ENCODE measurements around the gene SLC23A2.
"Not testable (repeated sequence)": the region's sequence is repeated elsewhere in the genome, so short reads cannot be mapped to it uniquely, and the experiment has no call there.

SLC23A2 gene

DNA sequence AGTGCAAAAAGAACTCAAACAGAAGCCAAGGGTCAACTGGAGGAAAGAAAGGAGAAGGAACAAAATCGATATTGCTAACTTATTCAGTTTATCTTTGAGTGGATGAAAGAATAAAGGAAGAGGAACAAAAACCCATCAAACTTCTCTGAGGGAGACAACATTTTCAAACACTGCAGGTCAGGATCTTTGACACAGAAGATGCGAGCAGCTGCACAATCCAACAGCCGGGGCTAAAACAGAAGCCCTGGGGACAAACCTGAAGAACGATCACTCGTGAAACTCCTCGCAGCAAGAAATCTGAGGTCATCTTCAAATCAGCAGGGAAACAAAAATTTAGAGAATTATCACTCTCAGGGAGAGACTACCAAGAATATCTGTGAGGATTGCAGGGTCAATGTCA lies 14.2 kb downstream of the SLC23A2 start:
- no peak overlapping the region for H3K4me3 ChIP-seq (ENCODE audit: low read depth, low read length)
- TF ChIP-seq, protein P1, sequence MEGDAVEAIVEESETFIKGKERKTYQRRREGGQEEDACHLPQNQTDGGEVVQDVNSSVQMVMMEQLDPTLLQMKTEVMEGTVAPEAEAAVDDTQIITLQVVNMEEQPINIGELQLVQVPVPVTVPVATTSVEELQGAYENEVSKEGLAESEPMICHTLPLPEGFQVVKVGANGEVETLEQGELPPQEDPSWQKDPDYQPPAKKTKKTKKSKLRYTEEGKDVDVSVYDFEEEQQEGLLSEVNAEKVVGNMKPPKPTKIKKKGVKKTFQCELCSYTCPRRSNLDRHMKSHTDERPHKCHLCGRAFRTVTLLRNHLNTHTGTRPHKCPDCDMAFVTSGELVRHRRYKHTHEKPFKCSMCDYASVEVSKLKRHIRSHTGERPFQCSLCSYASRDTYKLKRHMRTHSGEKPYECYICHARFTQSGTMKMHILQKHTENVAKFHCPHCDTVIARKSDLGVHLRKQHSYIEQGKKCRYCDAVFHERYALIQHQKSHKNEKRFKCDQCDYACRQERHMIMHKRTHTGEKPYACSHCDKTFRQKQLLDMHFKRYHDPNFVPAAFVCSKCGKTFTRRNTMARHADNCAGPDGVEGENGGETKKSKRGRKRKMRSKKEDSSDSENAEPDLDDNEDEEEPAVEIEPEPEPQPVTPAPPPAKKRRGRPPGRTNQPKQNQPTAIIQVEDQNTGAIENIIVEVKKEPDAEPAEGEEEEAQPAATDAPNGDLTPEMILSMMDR (IDR thresholded peaks at IDR 0.05; ENCODE audit: low read depth, low read length), result no peak
- no peak for TF ChIP-seq MYC (IDR thresholded peaks at IDR 0.05; ENCODE audit: low read depth, low read length)
- TF ChIP-seq POLR2A (IDR thresholded peaks at IDR 0.05; ENCODE audit: extremely low read depth, insufficient read length), result no peak
- TF ChIP-seq MAX (IDR thresholded peaks at IDR 0.05; ENCODE audit: low read depth, low read length), result no peak
- no peak for DNase-seq (ENCODE audit: low read depth)

GRCh38 chr20:4985658-4986057 lies 15.7 kb downstream of the SLC23A2 start:
- DNase-seq (ENCODE audit: low read depth), result no peak
- TF ChIP-seq, protein P1 (IDR thresholded peaks at IDR 0.05; ENCODE audit: low read depth, low read length), result no peak
- no peak for TF ChIP-seq MYC (IDR thresholded peaks at IDR 0.05; ENCODE audit: low read depth, low read length)
- TF ChIP-seq POLR2A (IDR thresholded peaks at IDR 0.05; ENCODE audit: extremely low read depth, insufficient read length), result no peak
- no peak for TF ChIP-seq MAX (IDR thresholded peaks at IDR 0.05; ENCODE audit: low read depth, low read length)
- no peak overlapping the region for H3K4me3 ChIP-seq (ENCODE audit: low read depth, low read length)

DNA sequence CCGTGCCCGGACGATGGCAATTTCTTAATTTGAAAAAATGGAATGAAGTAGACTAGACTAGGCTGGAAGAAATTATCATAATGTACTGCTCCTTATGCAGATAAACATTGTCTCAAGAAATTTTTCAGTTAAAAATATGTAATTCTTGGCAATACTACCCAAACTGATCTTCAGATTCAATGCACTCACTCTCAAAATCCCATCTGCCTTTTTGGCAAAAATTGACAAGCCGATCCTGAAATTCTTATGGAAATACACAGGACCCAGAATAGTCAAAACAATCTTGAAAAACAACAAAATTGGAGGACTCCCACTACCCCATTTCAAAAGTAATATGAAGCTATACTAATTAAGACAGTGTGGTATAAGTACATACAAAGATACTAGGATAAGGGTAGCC lies 19.0 kb downstream of the SLC23A2 start:
- DNase-seq (ENCODE audit: low read depth), result no peak
- H3K4me3 ChIP-seq (ENCODE audit: low read depth, low read length), result no peak overlapping the region
- TF ChIP-seq, protein P1 (IDR thresholded peaks at IDR 0.05; ENCODE audit: low read depth, low read length), result no peak

GRCh38 chr20:4979841-4980410 lies 21.4 kb downstream of the SLC23A2 start:
- no peak for TF ChIP-seq MAX (IDR thresholded peaks at IDR 0.05; ENCODE audit: low read depth, low read length)
- no peak for TF ChIP-seq POLR2A (IDR thresholded peaks at IDR 0.05; ENCODE audit: extremely low read depth, insufficient read length)
- TF ChIP-seq MYC (IDR thresholded peaks at IDR 0.05; ENCODE audit: low read depth, low read length), result no peak
- TF ChIP-seq, protein P1 (IDR thresholded peaks at IDR 0.05; ENCODE audit: low read depth, low read length), result no peak
- no peak for DNase-seq (ENCODE audit: low read depth)
- no peak overlapping the region for H3K4me3 ChIP-seq (ENCODE audit: low read depth, low read length)

GRCh38 chr20:4978050-4978918 lies 23.0 kb downstream of the SLC23A2 start:
- no peak for TF ChIP-seq POLR2A (IDR thresholded peaks at IDR 0.05; ENCODE audit: extremely low read depth, insufficient read length)
- no peak for TF ChIP-seq MYC (IDR thresholded peaks at IDR 0.05; ENCODE audit: low read depth, low read length)
- no peak for TF ChIP-seq MAX (IDR thresholded peaks at IDR 0.05; ENCODE audit: low read depth, low read length)
- TF ChIP-seq, protein P1 (IDR thresholded peaks at IDR 0.05; ENCODE audit: low read depth, low read length), result no peak
- no peak for DNase-seq (ENCODE audit: low read depth)
- no peak overlapping the region for H3K4me3 ChIP-seq (ENCODE audit: low read depth, low read length)

DNA sequence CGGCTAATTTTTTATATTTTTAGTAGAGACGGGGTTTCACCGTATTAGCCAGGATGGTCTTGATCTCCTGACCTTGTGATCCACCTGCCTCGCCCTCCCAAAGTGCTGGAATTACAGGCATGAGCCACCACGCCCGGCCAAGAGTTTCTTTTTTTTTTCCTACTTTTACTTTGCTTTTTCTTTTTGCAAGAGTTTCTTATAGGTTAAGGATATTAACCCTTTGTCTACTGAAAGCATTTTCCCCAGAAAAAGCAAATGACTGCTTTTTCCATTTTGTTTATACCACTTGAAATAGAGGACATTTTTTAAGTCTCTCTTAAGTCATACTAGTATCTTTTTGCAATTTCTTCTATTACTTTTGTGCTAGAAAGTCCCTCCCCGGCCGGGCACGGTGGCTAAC lies 25.3 kb downstream of the SLC23A2 start:
- DNase-seq (ENCODE audit: low read depth); H3K4me3 ChIP-seq (ENCODE audit: low read depth, low read length): not testable (repeated sequence)

Data from NB4 (cell line).